Urinary bladder (tissue), 4 donors: ENCODE data around the gene ENAH. TPM values are rescaled to one million over a fixed set of nuclear protein-coding genes. Genes with fewer than 3 reads are reported as not detected.
"Not testable (repeated sequence)": the region's sequence is repeated elsewhere in the genome, so short reads cannot be mapped to it uniquely, and the experiment has no call there.

Experiments
- DNase-seq: peaks from one replicate; pipeline ENCODE4 v3.0.0-alpha.2; 2015; ENCODE audit errors: extremely low spot score
- H3K27ac ChIP-seq: one replicate; pipeline ENCODE4 v1.5.1; 2013; ENCODE audit warnings: low read depth, mild to moderate bottlenecking, moderate library complexity
- H3K36me3 ChIP-seq: one replicate; pipeline ENCODE4 v1.6.1; 2013; ENCODE audit warnings: mild to moderate bottlenecking, moderate library complexity; ENCODE audit not compliant: insufficient read depth
- H3K4me1 ChIP-seq: one replicate; pipeline ENCODE4 v1.6.1; 2013; ENCODE audit warnings: mild to moderate bottlenecking, moderate library complexity; ENCODE audit not compliant: insufficient read depth
- H3K4me3 ChIP-seq: one replicate; pipeline ENCODE4 v1.5.1; 2013; ENCODE audit warnings: low read depth, low read length
- WGBS: extraction: QIAGEN DNeasy Blood & Tissue Kit; methylation state at CpG from one replicate; pipeline ENCODE4 v1.1.7; 2013; 5-methylcytosine and 5-hydroxymethylcytosine counted together
- polyA plus RNA-seq: library from polyadenylated mRNA; stranded (reverse); fragments of 200-250 nt; gene quantifications from one replicate; pipeline ENCODE4 v1.2.3, GENCODE V29; 2013
- total RNA-seq: library from RNA; depleted of rRNA; stranded (reverse); fragments of >200 nt; gene quantifications from one replicate; pipeline ENCODE4 v1.2.3, GENCODE V29; 2014
- donor health status: healthy with polysubstance abuse.
- donor health status: healthy.

The ENAH gene
- total RNA-seq (229 TPM), polyA plus RNA-seq (58.9 TPM)

- no peaks in the 10 kb centered on the region for H3K36me3 ChIP-seq
- DNase-seq: no peak
- H3K4me1 ChIP-seq: no peaks in the 10 kb centered on the region
- WGBS: under 1% methylated on average over 81 of the region's 90 CpGs
- peak within 1 kb of the TSS; percentile 91 for H3K27ac ChIP-seq
- peak within 1 kb of the TSS; percentile 94 for H3K4me3 ChIP-seq
These were observed at the start of gene ENAH for GRCh38 chr1:225652729-225653462. ENAH (minus strand) TSS chr1:225653123; CDS start chr1:225652690, 433 bp downstream.

DNA sequence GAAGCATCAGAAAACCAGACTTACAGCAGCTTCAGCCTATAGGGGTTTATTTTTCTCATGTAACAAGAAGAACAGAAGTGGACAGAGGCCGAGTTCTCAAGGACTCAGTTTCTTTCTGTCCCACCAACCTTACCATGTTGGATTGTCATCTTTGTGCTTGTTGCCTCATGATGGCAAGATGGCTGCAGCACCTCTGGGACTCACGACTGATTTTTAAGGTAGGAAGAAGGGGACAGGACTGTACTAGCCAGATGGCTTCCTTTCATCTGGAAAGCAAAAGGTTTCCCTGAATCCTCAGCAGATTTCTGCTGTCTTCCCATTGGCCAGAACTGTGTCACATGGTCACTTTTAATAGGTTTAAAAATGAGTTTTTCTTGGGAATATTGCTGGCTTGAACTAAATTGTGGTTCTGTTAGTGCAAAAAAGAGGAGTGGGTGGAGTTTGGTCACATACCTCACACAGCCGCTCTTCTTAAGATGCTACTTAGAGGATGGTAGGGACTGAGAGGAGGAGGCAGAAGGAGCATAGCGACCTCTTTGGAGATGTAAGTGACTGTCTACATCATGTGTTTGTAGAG is 48.1 kb upstream of the ENAH start:
- H3K4me1 ChIP-seq: peaks cover 2% of the 10 kb centered on the region
- DNase-seq: no peak
- H3K4me3 ChIP-seq: no peak overlapping the region
- H3K27ac ChIP-seq: no peak overlapping the region
- WGBS: 96% methylated on average over 4 of the region's 4 CpGs
- no peaks in the 10 kb centered on the region for H3K36me3 ChIP-seq

DNA sequence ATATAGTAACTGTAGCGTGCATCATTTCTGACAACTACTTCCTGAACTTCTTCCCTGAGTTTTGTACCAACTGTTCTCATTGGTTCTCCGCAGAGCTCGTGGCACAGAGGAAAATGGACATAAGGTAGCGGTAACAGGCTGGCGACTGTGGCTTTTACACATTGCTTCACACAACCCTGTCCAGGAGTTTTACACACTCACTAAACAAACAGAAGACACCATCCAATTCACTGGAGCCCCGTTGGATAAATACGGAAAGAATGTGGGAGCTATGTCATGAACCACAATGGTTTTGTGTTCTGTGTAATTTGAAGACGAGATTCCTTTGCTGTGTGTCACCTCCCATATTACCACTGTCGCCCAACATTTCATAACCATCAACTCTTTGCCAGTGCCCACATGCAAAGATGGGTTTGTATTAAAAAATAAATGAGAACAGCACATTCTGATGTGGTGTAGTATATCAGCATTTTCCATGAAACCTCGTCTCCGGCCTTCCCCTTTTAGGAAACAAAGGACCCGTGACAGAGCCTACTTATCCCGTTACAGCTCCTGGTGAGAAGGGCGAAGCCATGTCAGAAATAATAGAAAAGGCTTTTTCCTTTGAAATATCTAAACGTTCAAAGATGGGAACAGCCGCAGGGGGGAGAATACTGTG is 47.4 kb upstream of the ENAH start:
- DNase-seq: no peak
- H3K36me3 ChIP-seq: no peaks in the 10 kb centered on the region
- H3K4me1 ChIP-seq: peaks cover 2% of the 10 kb centered on the region
- 64% methylated on average over 16 of the region's 16 CpGs for WGBS
- no peak overlapping the region for H3K4me3 ChIP-seq
- peak overlapping the region; percentile 38 for H3K27ac ChIP-seq

- Histone ChIP-seq H3K36me3 (no peaks in the 10 kb centered on the region), H3K4me3 (no peak overlapping the region), H3K27ac (no peak overlapping the region), H3K4me1 (peaks cover 2% of the 10 kb centered on the region)
- no peak for DNase-seq
- 48% methylated on average over 2 of the region's 2 CpGs for WGBS
These were observed 46.4 kb upstream of the ENAH start for GRCh38 chr1:225699336-225699735.

- not testable (repeated sequence) for DNase-seq, H3K36me3 ChIP-seq, H3K4me1 ChIP-seq, H3K27ac ChIP-seq, H3K4me3 ChIP-seq
- WGBS: 95% methylated on average over 4 of the region's 4 CpGs
These were observed 45.3 kb upstream of the ENAH start for GRCh38 chr1:225698194-225698593.

GRCh38 chr1:225697428-225697827 is 44.5 kb upstream of the ENAH start:
- no peaks in the 10 kb centered on the region for H3K36me3 ChIP-seq
- H3K4me1 ChIP-seq: peaks cover 2% of the 10 kb centered on the region
- no peak overlapping the region for H3K4me3 ChIP-seq
- WGBS: 53% methylated on average over 4 of the region's 4 CpGs
- DNase-seq: no peak
- H3K27ac ChIP-seq: peak overlapping the region; percentile 56

GRCh38 chr1:225695578-225696337 is 42.8 kb upstream of the ENAH start:
- no peak overlapping the region for H3K4me3 ChIP-seq
- H3K4me1 ChIP-seq: peaks cover 2% of the 10 kb centered on the region
- H3K36me3 ChIP-seq: no peaks in the 10 kb centered on the region
- DNase-seq: no peak
- peak overlapping the region; percentile 56 for H3K27ac ChIP-seq
- WGBS: 26% methylated on average over 6 of the region's 6 CpGs

DNA sequence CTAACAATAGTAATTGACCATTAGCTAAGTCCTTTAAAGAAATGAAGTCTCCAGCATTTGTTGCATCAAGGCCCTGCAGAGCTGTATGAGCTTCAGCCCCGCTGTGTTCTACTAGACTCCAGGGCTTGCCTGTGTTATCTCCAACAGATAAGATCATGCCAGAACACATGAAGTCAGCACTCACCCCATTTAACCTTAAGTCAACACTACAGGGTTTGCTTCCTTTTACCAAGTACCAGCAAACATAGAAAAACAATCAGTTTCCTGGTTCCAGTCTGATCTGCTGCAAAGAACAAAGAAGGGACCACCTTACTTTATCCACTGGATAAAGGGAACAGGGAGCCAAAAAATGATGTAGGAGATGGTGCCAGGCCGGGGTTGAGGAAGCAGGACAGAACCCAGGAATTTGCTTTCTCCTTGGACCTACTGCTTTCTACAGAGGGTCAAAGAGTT is 41.3 kb upstream of the ENAH start:
- no peak overlapping the region for H3K4me3 ChIP-seq
- 20% methylated on average over 2 of the region's 2 CpGs for WGBS
- H3K27ac ChIP-seq: no peak overlapping the region

DNA sequence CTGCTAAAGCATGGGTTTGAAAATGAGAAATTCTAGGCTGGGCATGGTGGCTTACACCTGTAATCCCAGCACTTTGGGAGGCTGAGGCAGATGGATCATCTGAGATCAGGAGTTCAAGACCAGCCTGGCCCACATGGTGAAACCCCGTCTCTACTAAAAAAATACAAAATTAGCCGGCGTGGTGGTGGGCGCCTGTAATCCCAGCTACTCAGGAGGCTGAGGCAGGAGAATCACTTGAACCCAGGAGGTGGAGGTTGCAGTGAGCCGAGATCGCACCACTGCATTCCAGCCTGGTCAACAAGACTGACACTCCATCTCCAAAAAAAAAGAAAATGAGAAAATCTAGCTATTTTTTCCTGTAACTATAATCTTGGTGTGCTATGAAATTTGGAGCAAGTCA is 40.8 kb upstream of the ENAH start:
- H3K4me1 ChIP-seq, H3K4me3 ChIP-seq, DNase-seq, H3K36me3 ChIP-seq, H3K27ac ChIP-seq: not testable (repeated sequence)
- 73% methylated on average over 6 of the region's 6 CpGs for WGBS

More for the DNA sequence above, 41.3 kb upstream of the ENAH start:
- peak; percentile 49 for DNase-seq
- no peaks in the 10 kb centered on the region for H3K36me3 ChIP-seq
- peaks cover 2% of the 10 kb centered on the region for H3K4me1 ChIP-seq

- WGBS: 57% methylated on average over 6 of the region's 6 CpGs
- Histone ChIP-seq H3K4me1 (peaks cover 2% of the 10 kb centered on the region), H3K4me3 (no peak overlapping the region), H3K27ac (no peak overlapping the region), H3K36me3 (no peaks in the 10 kb centered on the region)
- no peak for DNase-seq
These were observed 40.3 kb upstream of the ENAH start for GRCh38 chr1:225693085-225693696.

- Histone ChIP-seq H3K4me1 (peaks cover 2% of the 10 kb centered on the region), H3K27ac (no peak overlapping the region), H3K4me3 (no peak overlapping the region), H3K36me3 (no peaks in the 10 kb centered on the region)
- DNase-seq: no peak
- 100% methylated on average over 1 of the region's 1 CpG for WGBS
These were observed 39.6 kb upstream of the ENAH start for GRCh38 chr1:225692517-225692879.

GRCh38 chr1:225691861-225692516 is 39.1 kb upstream of the ENAH start:
- no peaks in the 10 kb centered on the region for H3K36me3 ChIP-seq
- no peak overlapping the region for H3K4me3 ChIP-seq
- H3K27ac ChIP-seq: no peak overlapping the region
- WGBS: 74% methylated on average over 4 of the region's 4 CpGs
- DNase-seq: no peak
- peaks cover 2% of the 10 kb centered on the region for H3K4me1 ChIP-seq

- Histone ChIP-seq H3K4me1 (peaks cover 2% of the 10 kb centered on the region), H3K27ac (no peak overlapping the region), H3K36me3 (no peaks in the 10 kb centered on the region), H3K4me3 (no peak overlapping the region)
- DNase-seq: no peak
- WGBS: 60% methylated on average over 2 of the region's 2 CpGs
These were observed 38.5 kb upstream of the ENAH start for GRCh38 chr1:225691377-225691776.
